Type B pancreatic cell (in vitro differentiated cells): ENCODE results near the gene ABLIM2. TPM values are rescaled to one million over a fixed set of nuclear protein-coding genes. Genes with fewer than 3 reads are reported as not detected.
A peak's percentile ranks its signal among the peaks of the same experiment; 100 is the strongest.

ENCODE experiments used
- DNase-seq: peaks from one replicate; pipeline ENCODE4 v3.0.0; 2021; ENCODE audit warnings: mixed read lengths; ENCODE audit not compliant: unreplicated experiment; ENCODE audit errors: extremely low spot score
- H3K27ac Mint-ChIP-seq: 2 replicates; pipeline ENCODE4 v1.8.0; 2021; ENCODE audit warnings: mild to moderate bottlenecking, mixed read lengths
- H3K27me3 Mint-ChIP-seq: 2 replicates; pipeline ENCODE4 v1.8.0; 2021; ENCODE audit warnings: mixed read lengths
- H3K36me3 Mint-ChIP-seq: 2 replicates; pipeline ENCODE4 v1.8.0; 2021; ENCODE audit warnings: mixed read lengths
- H3K4me1 Mint-ChIP-seq: one replicate; pipeline ENCODE4 v1.8.0; 2021; ENCODE audit warnings: mixed read lengths; ENCODE audit not compliant: unreplicated experiment
- H3K4me3 Mint-ChIP-seq: 2 replicates; pipeline ENCODE4 v1.8.0; 2021; ENCODE audit warnings: mild to moderate bottlenecking, mixed read lengths
- H3K9me3 Mint-ChIP-seq: 2 replicates; pipeline ENCODE4 v1.8.0; 2021; ENCODE audit warnings: mixed read lengths
- total RNA-seq: library from RNA; stranded (reverse); gene quantifications from 2 replicates; pipeline ENCODE4 v1.2.1, GENCODE V29; 2021; ENCODE audit warnings: low replicate concordance
- TF ChIP-seq, protein P1 (sequence below): fragments of 200-600 bp; sonication (generic); conservative IDR thresholded peaks from 2 replicates; pipeline ENCODE4 v1.5.0; 2021; ENCODE audit warnings: antibody characterized with exemption, mild to moderate bottlenecking

Gene ABLIM2
- total RNA-seq, 1 donor from 2014 or later: 2.6 TPM

DNA sequence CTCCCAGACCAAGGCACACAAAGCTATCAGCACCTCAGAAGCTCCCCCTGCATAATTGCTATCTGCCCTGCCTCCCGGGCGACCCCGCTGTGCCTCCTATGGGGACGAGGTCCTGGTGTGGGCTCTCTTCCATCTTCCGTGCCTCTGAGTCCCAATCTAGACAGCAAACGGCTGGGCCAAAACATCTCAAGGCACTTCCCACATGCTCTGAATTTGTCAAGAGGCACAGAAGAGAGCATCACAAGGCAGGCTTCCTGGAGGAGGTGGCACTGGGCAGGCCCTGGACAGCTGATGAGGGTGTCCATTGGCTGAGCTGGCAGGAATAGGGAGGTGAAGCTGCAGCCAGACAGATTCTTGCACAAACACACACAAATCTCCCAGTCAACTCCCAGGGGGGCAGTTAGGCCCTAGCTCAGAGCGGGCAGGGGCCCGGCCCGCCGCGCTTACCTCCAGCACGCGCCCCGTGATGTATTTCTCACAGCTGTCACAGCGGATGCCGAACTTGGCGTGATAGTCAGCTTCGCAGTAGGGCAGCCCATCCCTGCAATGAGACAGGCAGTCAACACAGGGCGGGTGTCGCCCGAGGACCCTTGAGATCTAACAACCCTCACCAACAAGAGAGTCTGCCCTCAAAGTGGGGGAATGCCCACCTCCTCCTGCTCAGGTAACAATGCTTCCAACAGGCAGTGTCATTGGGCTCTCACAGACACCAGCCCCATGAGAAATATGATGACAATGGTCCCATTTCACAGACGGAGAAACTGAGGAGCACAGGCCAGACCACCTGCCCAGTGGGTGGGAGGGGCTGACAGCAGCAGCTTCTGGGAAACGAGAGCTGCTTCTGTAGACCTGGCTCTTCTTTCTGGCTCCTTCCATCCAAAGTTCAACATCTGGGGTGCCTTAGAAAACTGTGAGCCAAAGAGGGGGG, 81.2 kb downstream of the ABLIM2 start:
- TF ChIP-seq, protein P1, sequence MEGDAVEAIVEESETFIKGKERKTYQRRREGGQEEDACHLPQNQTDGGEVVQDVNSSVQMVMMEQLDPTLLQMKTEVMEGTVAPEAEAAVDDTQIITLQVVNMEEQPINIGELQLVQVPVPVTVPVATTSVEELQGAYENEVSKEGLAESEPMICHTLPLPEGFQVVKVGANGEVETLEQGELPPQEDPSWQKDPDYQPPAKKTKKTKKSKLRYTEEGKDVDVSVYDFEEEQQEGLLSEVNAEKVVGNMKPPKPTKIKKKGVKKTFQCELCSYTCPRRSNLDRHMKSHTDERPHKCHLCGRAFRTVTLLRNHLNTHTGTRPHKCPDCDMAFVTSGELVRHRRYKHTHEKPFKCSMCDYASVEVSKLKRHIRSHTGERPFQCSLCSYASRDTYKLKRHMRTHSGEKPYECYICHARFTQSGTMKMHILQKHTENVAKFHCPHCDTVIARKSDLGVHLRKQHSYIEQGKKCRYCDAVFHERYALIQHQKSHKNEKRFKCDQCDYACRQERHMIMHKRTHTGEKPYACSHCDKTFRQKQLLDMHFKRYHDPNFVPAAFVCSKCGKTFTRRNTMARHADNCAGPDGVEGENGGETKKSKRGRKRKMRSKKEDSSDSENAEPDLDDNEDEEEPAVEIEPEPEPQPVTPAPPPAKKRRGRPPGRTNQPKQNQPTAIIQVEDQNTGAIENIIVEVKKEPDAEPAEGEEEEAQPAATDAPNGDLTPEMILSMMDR: no peak
- Mint-ChIP-seq H3K36me3 (no peaks in the 10 kb centered on the region), H3K27me3 (peaks cover 15% of the 10 kb centered on the region), H3K4me1 (peaks cover 19% of the 10 kb centered on the region), H3K9me3 (no peaks in the 10 kb centered on the region), H3K4me3 (no peak overlapping the region), H3K27ac (no peak overlapping the region)
- DNase-seq: peak; percentile 66

DNA sequence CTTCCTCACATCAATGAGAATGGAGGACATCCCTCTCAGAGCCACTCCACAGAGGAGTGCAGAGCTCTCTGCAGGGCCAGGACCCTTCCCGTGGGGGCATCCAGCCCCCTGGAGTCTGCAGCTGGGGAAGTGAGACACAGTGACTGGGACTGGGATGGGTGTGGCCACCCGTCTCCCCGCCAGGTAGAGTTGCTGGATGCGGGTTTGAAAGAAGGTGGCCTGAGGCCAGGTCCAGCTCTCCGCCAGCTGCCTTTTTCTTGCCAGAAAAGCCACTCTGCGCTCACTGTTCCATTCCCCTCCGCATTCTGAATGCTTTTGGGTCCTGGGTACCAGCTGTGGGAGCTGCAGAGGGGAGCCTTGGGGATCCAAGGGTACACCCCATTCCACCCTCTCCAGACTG, 82.6 kb downstream of the ABLIM2 start:
- TF ChIP-seq, protein P1: no peak
- Mint-ChIP-seq H3K9me3 (no peaks in the 10 kb centered on the region), H3K27ac (no peak overlapping the region), H3K27me3 (peaks cover 15% of the 10 kb centered on the region), H3K4me1 (peaks cover 19% of the 10 kb centered on the region), H3K36me3 (no peaks in the 10 kb centered on the region), H3K4me3 (no peak overlapping the region)
- DNase-seq: no peak

DNA sequence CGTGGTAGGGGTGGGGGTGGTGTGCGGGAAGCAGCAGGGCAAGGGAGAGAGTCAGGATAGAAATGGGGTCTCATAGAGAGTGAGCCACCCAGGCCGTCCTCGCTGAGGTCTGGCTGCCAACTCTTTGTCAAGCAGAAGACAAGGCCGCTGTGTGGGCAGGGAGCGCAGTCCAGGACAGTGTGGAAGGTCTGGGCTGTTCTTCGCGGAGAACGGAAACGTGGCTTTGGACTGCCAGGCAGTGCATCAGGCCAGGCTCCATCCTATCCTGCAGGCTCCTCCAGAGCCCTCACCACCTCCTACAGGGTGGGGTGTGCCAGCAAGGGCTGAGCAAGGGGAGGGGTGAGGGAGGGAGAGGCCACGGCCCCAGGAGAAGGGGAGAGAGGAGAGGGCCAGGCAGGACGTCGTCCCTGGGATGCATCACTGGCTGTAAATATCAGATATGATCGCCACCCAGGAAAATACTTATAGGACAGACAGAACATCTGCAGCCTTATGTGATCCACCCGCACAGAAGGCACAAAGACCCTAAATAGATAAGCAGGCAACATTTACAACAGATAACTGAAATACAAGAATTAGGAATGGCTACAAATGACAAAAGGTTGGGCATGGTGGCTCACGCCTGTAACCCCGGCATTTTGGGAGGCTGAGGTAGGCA, 85.3 kb downstream of the ABLIM2 start:
- peaks cover 9% of the 10 kb centered on the region for H3K27me3 Mint-ChIP-seq
- no peak overlapping the region for H3K4me3 Mint-ChIP-seq
- no peak overlapping the region for H3K27ac Mint-ChIP-seq
- no peak for DNase-seq
- TF ChIP-seq, protein P1: no peak
- H3K4me1 Mint-ChIP-seq: no peaks in the 10 kb centered on the region
- no peaks in the 10 kb centered on the region for H3K9me3 Mint-ChIP-seq
- H3K36me3 Mint-ChIP-seq: no peaks in the 10 kb centered on the region

- Mint-ChIP-seq H3K27me3 (peaks cover 9% of the 10 kb centered on the region), H3K9me3 (no peaks in the 10 kb centered on the region), H3K27ac (no peak overlapping the region), H3K4me3 (no peak overlapping the region), H3K4me1 (no peaks in the 10 kb centered on the region), H3K36me3 (no peaks in the 10 kb centered on the region)
- TF ChIP-seq, protein P1: no peak
- no peak for DNase-seq
Measured at GRCh38 chr4:8072235-8072968, 86.2 kb downstream of the ABLIM2 start.

DNA sequence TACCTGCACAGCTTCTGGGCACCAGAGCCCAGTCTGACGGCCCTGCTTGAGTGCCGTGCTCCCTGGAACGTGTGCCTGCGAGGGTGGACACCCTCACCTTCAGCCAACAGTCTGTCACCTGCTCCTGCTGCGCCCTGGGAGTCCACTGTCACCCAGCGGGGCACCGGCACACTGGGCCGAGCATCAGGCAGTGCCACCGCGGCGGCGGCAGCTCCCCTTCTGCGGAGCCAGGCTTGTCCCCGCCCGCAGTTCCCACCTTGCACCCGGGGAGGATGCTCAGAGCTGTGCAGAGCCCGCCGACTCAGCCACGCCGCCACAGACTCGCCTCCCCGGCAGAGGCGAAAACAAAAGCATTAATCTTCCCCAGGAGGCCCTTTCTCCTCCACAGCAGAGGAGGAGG, 86.8 kb downstream of the ABLIM2 start:
- Mint-ChIP-seq H3K9me3 (no peaks in the 10 kb centered on the region), H3K27ac (no peak overlapping the region), H3K27me3 (peaks cover 9% of the 10 kb centered on the region), H3K4me1 (no peaks in the 10 kb centered on the region), H3K36me3 (no peaks in the 10 kb centered on the region), H3K4me3 (no peak overlapping the region)
- DNase-seq: no peak
- TF ChIP-seq, protein P1: no peak
